ENCODE measurements around the gene VWA2. TPM values are rescaled to one million over a fixed set of nuclear protein-coding genes. Genes with fewer than 3 reads are reported as not detected.

VWA2 gene
- polyA plus RNA-seq, 3 donors, result not detected

DNA sequence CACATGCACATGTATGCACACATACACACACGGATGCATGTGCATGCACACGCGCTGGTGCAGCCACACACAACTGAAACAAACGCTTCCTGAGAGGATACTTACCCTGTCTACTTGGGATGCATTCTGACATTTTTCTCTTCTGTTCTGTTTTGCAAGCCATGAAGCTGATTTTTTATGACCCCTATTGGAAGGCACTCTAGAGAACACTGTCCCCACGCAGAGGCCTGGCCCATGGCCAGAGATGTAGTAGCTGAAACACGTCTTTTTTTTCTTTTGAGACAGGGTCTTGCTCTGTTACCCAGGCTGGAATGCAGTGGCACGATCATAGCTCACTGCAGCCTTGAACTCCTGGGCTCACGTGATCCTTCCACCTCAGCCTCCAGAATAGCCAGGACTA, 47.9 kb downstream of the VWA2 start:
- H3K9me3 ChIP-seq (replicated peaks in 1 of 2; ENCODE audit: control insufficient read depth in 1 of 2, insufficient read depth in 1 of 2, low read length in 2 of 2), result no peaks in the 10 kb centered on the region
- Mint-ChIP-seq H3K9me3 (peaks cover 0 to 7% (median 0%) of the 10 kb centered on the region in 7 donors), H3K27me3 (ENCODE audit: low read depth in 3 of 3) (peaks cover 0 to 2% (median 1%) of the 10 kb centered on the region in 3 donors), H3K36me3 (no peaks in the 10 kb centered on the region), H3K4me3 (no peak overlapping the region), H3K4me1 (peaks cover 2% of the 10 kb centered on the region), H3K27ac (no peak overlapping the region)
- H3K27ac ChIP-seq (ENCODE audit: low read depth in 1 of 2, low read length in 2 of 2), result no peak overlapping the region
- no peaks in the 10 kb centered on the region for H4K20me1 ChIP-seq (ENCODE audit: insufficient read depth, low read length)
- no peaks in the 10 kb centered on the region for H3K27me3 ChIP-seq (ENCODE audit: control insufficient read depth in 2 of 2, insufficient read depth in 2 of 2, low read length in 2 of 2)
- H3K4me3 ChIP-seq (replicated peaks in 1 of 3; ENCODE audit: low read depth in 2 of 3, low read length in 3 of 3), result no peak overlapping the region
- WGBS (ENCODE audit: insufficient coverage), result 93% methylated on average over 6 of the region's 8 CpGs
- no peak overlapping the region for H3K4me2 ChIP-seq (replicated peaks; ENCODE audit: extremely low read depth, low read length, poor library complexity, severe bottlenecking)
- TF ChIP-seq, protein P1, sequence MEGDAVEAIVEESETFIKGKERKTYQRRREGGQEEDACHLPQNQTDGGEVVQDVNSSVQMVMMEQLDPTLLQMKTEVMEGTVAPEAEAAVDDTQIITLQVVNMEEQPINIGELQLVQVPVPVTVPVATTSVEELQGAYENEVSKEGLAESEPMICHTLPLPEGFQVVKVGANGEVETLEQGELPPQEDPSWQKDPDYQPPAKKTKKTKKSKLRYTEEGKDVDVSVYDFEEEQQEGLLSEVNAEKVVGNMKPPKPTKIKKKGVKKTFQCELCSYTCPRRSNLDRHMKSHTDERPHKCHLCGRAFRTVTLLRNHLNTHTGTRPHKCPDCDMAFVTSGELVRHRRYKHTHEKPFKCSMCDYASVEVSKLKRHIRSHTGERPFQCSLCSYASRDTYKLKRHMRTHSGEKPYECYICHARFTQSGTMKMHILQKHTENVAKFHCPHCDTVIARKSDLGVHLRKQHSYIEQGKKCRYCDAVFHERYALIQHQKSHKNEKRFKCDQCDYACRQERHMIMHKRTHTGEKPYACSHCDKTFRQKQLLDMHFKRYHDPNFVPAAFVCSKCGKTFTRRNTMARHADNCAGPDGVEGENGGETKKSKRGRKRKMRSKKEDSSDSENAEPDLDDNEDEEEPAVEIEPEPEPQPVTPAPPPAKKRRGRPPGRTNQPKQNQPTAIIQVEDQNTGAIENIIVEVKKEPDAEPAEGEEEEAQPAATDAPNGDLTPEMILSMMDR (IDR thresholded peaks at IDR 0.05), result no peak
- H3K9ac ChIP-seq (ENCODE audit: insufficient read depth, low read length, poor library complexity, severe bottlenecking), result no peak overlapping the region
- intact Hi-C loops (cut with micrococcal nuclease), result no loop called here
- no peak for DNase-seq
- H3K79me2 ChIP-seq (ENCODE audit: insufficient read depth, low read length), result no peaks in the 10 kb centered on the region
- no peaks in the 10 kb centered on the region for H3K36me3 ChIP-seq (replicated peaks in 1 of 2; ENCODE audit: control insufficient read depth in 1 of 2, insufficient read depth in 2 of 2, low read length in 2 of 2)
- no peak overlapping the region for H2AFZ ChIP-seq (ENCODE audit: insufficient read depth, low read depth, low read length, poor library complexity, severe bottlenecking)
- H3K4me1 ChIP-seq (ENCODE audit: control insufficient read depth in 1 of 2, insufficient read depth in 2 of 2, low read length in 2 of 2), result no peaks in the 10 kb centered on the region

DNA sequence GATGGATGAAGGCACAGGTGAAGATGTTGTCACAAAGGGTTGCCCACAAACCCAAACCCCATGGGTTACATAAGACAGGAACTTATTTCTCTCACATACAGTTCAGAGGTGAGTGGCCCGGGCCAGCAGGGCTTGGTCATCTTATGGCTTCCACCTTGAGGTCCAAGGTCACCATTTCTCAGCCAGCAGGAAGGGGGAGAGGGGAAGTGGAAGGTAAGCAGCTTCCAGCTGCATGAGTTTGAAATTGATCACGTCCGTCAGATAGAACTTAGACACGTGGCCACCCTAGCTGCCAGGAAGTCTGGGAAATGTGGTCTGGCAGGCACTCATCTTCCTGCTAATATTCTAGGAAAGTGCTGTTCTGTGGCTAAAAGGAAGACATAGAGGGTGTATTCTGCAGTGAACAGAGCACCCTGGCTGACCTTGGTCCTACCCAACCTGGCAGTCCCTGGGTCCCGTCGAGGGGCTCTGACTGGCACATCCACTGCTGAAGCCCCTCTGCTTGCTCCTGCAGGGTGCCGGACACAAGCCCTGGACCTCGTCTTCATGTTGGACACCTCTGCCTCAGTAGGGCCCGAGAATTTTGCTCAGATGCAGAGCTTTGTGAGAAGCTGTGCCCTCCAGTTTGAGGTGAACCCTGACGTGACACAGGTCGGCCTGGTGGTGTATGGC, 49.5 kb downstream of the VWA2 start:
- H3K4me1 ChIP-seq (ENCODE audit: control insufficient read depth in 1 of 2, insufficient read depth in 2 of 2, low read length in 2 of 2), result no peaks in the 10 kb centered on the region
- no peaks in the 10 kb centered on the region for H3K36me3 Mint-ChIP-seq
- no peak overlapping the region for H3K4me2 ChIP-seq (replicated peaks; ENCODE audit: extremely low read depth, low read length, poor library complexity, severe bottlenecking)
- no peak overlapping the region for H3K4me3 Mint-ChIP-seq
- H3K9me3 Mint-ChIP-seq, result peaks cover 0 to 4% (median 0%) of the 10 kb centered on the region in 7 donors
- H3K27ac Mint-ChIP-seq, result no peak overlapping the region
- intact Hi-C loops (cut with micrococcal nuclease), result no loop called here
- no peaks in the 10 kb centered on the region for H4K20me1 ChIP-seq (ENCODE audit: insufficient read depth, low read length)
- H3K79me2 ChIP-seq (ENCODE audit: insufficient read depth, low read length), result no peaks in the 10 kb centered on the region
- no peak for DNase-seq
- no peaks in the 10 kb centered on the region for H3K9me3 ChIP-seq (replicated peaks in 1 of 2; ENCODE audit: control insufficient read depth in 1 of 2, insufficient read depth in 1 of 2, low read length in 2 of 2)
- H3K4me3 ChIP-seq (replicated peaks in 1 of 3; ENCODE audit: low read depth in 2 of 3, low read length in 3 of 3), result no peak overlapping the region
- H3K27ac ChIP-seq (ENCODE audit: low read depth in 1 of 2, low read length in 2 of 2), result no peak overlapping the region
- H2AFZ ChIP-seq (ENCODE audit: insufficient read depth, low read depth, low read length, poor library complexity, severe bottlenecking), result no peak overlapping the region
- TF ChIP-seq, protein P1 (IDR thresholded peaks at IDR 0.05), result no peak
- H3K36me3 ChIP-seq (replicated peaks in 1 of 2; ENCODE audit: control insufficient read depth in 1 of 2, insufficient read depth in 2 of 2, low read length in 2 of 2), result no peaks in the 10 kb centered on the region
- no peaks in the 10 kb centered on the region for H3K4me1 Mint-ChIP-seq
- H3K9ac ChIP-seq (ENCODE audit: insufficient read depth, low read length, poor library complexity, severe bottlenecking), result no peak overlapping the region
- H3K27me3 Mint-ChIP-seq (ENCODE audit: low read depth in 3 of 3), result peaks cover 0 to 2% (median 1%) of the 10 kb centered on the region in 3 donors
- 81% methylated on average over 8 of the region's 11 CpGs for WGBS (ENCODE audit: insufficient coverage)
- no peaks in the 10 kb centered on the region for H3K27me3 ChIP-seq (ENCODE audit: control insufficient read depth in 2 of 2, insufficient read depth in 2 of 2, low read length in 2 of 2)

Data from CD14-positive monocyte (primary cell).